Hematopoietic multipotent progenitor cell treated with erythropoietin and hydrocortisone succinate and interleukin-3 and kit ligand, for 6 days (in vitro differentiated cells): ENCODE measurements around the gene NUDCD3.
"Not testable (repeated sequence)": the region's sequence is repeated elsewhere in the genome, so short reads cannot be mapped to it uniquely, and the experiment has no call there.

Experiments
- DNase-seq: peaks from one replicate; pipeline ENCODE4 v3.0.0-alpha.2; 2015

Gene NUDCD3

GRCh38 chr7:44445986-44446671, 44.3 kb downstream of the NUDCD3 start:
- no peak for DNase-seq

- no peak for DNase-seq
Observed at GRCh38 chr7:44441079-44441478, 49.4 kb downstream of the NUDCD3 start.

- no peak for DNase-seq
Observed at GRCh38 chr7:44440577-44441078, 49.8 kb downstream of the NUDCD3 start.

- no peak for DNase-seq
Observed at GRCh38 chr7:44439926-44440325, 50.5 kb downstream of the NUDCD3 start.

GRCh38 chr7:44438816-44439215, 51.6 kb downstream of the NUDCD3 start:
- no peak for DNase-seq

- DNase-seq, result no peak
Observed at GRCh38 chr7:44434201-44434600, 56.3 kb downstream of the NUDCD3 start.

GRCh38 chr7:44433255-44434022, 57.0 kb downstream of the NUDCD3 start:
- DNase-seq, result no peak

GRCh38 chr7:44432381-44432977, 58.0 kb downstream of the NUDCD3 start:
- DNase-seq, result no peak

GRCh38 chr7:44431091-44431608, 59.3 kb downstream of the NUDCD3 start:
- DNase-seq, result peak; percentile 24

- no peak for DNase-seq
Observed at GRCh38 chr7:44430054-44430453, 60.4 kb downstream of the NUDCD3 start.

GRCh38 chr7:44424762-44425161, 65.7 kb downstream of the NUDCD3 start:
- DNase-seq, result not testable (repeated sequence)

GRCh38 chr7:44416941-44417340, 73.5 kb downstream of the NUDCD3 start:
- no peak for DNase-seq

- no peak for DNase-seq
Observed at GRCh38 chr7:44415510-44415909, 74.9 kb downstream of the NUDCD3 start.

- no peak for DNase-seq
Observed at GRCh38 chr7:44415047-44415446, 75.4 kb downstream of the NUDCD3 start.

- no peak for DNase-seq
Observed at GRCh38 chr7:44411306-44411705, 79.2 kb downstream of the NUDCD3 start.

- DNase-seq, result no peak
Observed at GRCh38 chr7:44408596-44408995, 81.9 kb downstream of the NUDCD3 start.

GRCh38 chr7:44403775-44404174, 86.7 kb downstream of the NUDCD3 start:
- no peak for DNase-seq

- DNase-seq, result no peak
Observed at GRCh38 chr7:44403176-44403759, 87.2 kb downstream of the NUDCD3 start.

- no peak for DNase-seq
Observed at GRCh38 chr7:44402401-44403060, 87.9 kb downstream of the NUDCD3 start.

- no peak for DNase-seq
Observed at GRCh38 chr7:44401692-44402091, 88.8 kb downstream of the NUDCD3 start.

- DNase-seq, result no peak
Observed at GRCh38 chr7:44400033-44400511, 90.4 kb downstream of the NUDCD3 start.

- DNase-seq, result no peak
Observed at GRCh38 chr7:44398953-44399574, 91.4 kb downstream of the NUDCD3 start.
